ENCODE measurements around the gene NSUN7.

DNA sequence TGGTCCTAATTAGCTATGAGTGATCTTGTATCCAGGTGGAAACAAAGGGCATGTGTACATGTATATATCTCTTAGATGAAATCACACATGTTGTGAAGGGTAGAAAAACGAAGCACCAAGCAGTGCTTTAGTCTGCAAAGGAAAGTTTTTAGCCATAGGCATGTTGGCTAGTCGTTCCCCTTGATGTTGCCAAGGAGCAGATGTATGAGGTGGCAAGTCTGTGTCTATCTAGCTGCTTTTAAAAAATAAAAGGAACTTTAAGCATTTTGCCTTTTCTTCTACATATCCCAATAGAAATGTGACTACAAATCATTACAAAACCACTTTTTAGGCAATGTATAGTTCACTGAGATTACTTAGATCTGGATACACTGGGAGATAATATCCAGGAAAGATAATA lies 63.1 kb downstream of the NSUN7 start:
- TF ChIP-seq, protein P1, sequence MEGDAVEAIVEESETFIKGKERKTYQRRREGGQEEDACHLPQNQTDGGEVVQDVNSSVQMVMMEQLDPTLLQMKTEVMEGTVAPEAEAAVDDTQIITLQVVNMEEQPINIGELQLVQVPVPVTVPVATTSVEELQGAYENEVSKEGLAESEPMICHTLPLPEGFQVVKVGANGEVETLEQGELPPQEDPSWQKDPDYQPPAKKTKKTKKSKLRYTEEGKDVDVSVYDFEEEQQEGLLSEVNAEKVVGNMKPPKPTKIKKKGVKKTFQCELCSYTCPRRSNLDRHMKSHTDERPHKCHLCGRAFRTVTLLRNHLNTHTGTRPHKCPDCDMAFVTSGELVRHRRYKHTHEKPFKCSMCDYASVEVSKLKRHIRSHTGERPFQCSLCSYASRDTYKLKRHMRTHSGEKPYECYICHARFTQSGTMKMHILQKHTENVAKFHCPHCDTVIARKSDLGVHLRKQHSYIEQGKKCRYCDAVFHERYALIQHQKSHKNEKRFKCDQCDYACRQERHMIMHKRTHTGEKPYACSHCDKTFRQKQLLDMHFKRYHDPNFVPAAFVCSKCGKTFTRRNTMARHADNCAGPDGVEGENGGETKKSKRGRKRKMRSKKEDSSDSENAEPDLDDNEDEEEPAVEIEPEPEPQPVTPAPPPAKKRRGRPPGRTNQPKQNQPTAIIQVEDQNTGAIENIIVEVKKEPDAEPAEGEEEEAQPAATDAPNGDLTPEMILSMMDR (IDR thresholded peaks at IDR 0.05), result no peak
- no peak for TF ChIP-seq POLR2A (IDR thresholded peaks at IDR 0.05)
